SU-DHL-6 (cell line): Measurements from ENCODE around the gene TMEM14B.

Experiments
- CTCF ChIP-seq: fragments of 200-600 bp; sonication (generic); IDR thresholded peaks from one replicate; pipeline ENCODE4 v1.5.1; 2017; ENCODE audit warnings: antibody characterized with exemption, mild to moderate bottlenecking, low read length, moderate library complexity; ENCODE audit not compliant: insufficient read depth, poor library complexity, severe bottlenecking
- EZH2phosphoT487 ChIP-seq: fragments of 200-600 bp; sonication (generic), shearing (Covaris generic); conservative IDR thresholded peaks from 2 replicates; pipeline ENCODE4 v1.6.1; 2018; ENCODE audit warnings: mild to moderate bottlenecking, antibody characterized with exemption, low read length, moderate library complexity, mixed read lengths

- TF ChIP-seq CTCF: no peak
- no peak for TF ChIP-seq EZH2phosphoT487
Measured at GRCh38 chr6:10769419-10769818, 21.8 kb downstream of the TMEM14B start.
